Gastrocnemius medialis (tissue), 4 donors: ENCODE data around the gene TNNT2. TPM values are rescaled to one million over a fixed set of nuclear protein-coding genes. Genes with fewer than 3 reads are reported as not detected.

Experiments used
- ATAC-seq, 2 donors: fragments of 150-250 bp; one replicate each; pipeline ENCODE4 v1.9.1; 2016
- DNase-seq, 2 donors: peaks; one replicate each; pipeline ENCODE4 v3.0.0-alpha.2; 2019
- H3K27ac ChIP-seq, 4 donors: fragments of 200-600 bp; sonication (generic); 1 replicate in 1 of 4; 2 replicates in 3 of 4; pipeline ENCODE4 v1.5.1; 2016 to 2018; ENCODE audit warnings: mild to moderate bottlenecking in 2 of 4, moderate library complexity in 1 of 4
- H3K27me3 ChIP-seq, 3 donors: fragments of 200-600 bp; sonication (generic) in 2 of 3; 1 replicate in 1 of 3; 2 replicates in 2 of 3; pipeline versions ENCODE4 v1.5.1 to v1.6.0; 2016 to 2019; ENCODE audit warnings: mild to moderate bottlenecking in 1 of 3, moderate library complexity in 1 of 3
- H3K36me3 ChIP-seq, 2 donors: fragments of 200-600 bp; sonication (generic) in 1 of 2; one replicate each; pipeline ENCODE4 v1.5.1; 2017 to 2018
- H3K4me1 ChIP-seq, 2 donors: fragments of 200-600 bp; sonication (generic) in 1 of 2; one replicate each; pipeline ENCODE4 v1.5.1; 2016 to 2017; ENCODE audit warnings: mild to moderate bottlenecking in 2 of 2
- H3K4me3 ChIP-seq, 4 donors: fragments of 200-600 bp; sonication (generic) in 3 of 4; 1 replicate in 1 of 4; 2 replicates in 3 of 4; pipeline ENCODE4 v1.5.1; 2016 to 2019; ENCODE audit warnings: mild to moderate bottlenecking in 2 of 4
- H3K9me3 ChIP-seq, 3 donors: fragments of 200-600 bp; sonication (generic) in 2 of 3; 1 replicate in 1 of 3; 2 replicates in 2 of 3; pipeline ENCODE4 v1.5.1; 2016 to 2019
- CTCF ChIP-seq, 5 experiments: fragments of 450-650 bp in 3 of 5; fragments of 200-600 bp in 2 of 5; sonication (generic) in 2 of 5; IDR thresholded peaks in 4 of 5; conservative IDR thresholded peaks in 1 of 5; 1 replicate in 4 of 5; 2 replicates in 1 of 5; pipeline ENCODE4 v1.5.1; 2016 to 2019; ENCODE audit warnings: antibody characterized with exemption in 5 of 5, mild to moderate bottlenecking in 3 of 5, moderate library complexity in 3 of 5
- POLR2A ChIP-seq, 2 donors: fragments of 450-650 bp; IDR thresholded peaks; one replicate each; pipeline ENCODE4 v1.6.1; 2017; ENCODE audit warnings: antibody characterized with exemption in 2 of 2, mild to moderate bottlenecking in 2 of 2, moderate library complexity in 2 of 2
- in situ Hi-C, 4 donors: fragments of 200-750 bp; cut with MboI; loops; one replicate each; pipeline versions ENCODE4 v1.15.0 to v1.8.0; 2017; ENCODE audit warnings: low sequenced_read_pairs in 4 of 4
- intact Hi-C: fragments of 100-400 bp; cut with DNase I; formaldehyde crosslinking; loops from one replicate; pipeline ENCODE4 v1.15.1; 2023; ENCODE audit warnings: low total_unique reads
- total RNA-seq, 4 donors: library from RNA; depleted of rRNA; stranded (reverse); fragments of >200 nt; gene quantifications; one replicate each; pipeline versions ENCODE4 v1.1.0 to v1.2.3, GENCODE V29; 2016

TNNT2 gene
- total RNA-seq, 4 donors from 2014 or later = 0.39 to 14.8 (median 6.7) TPM; not detected in 1

GRCh38 chr1:201359031-201359872, 18.2 kb downstream of the TNNT2 start:
- Histone ChIP-seq H3K4me1 (peaks cover 0 to 4% of the 10 kb centered on the region in 2 donors), H3K27me3 (no peaks in the 10 kb centered on the region), H3K4me3 (no peak overlapping the region), H3K27ac (peak overlapping the region; percentile 33 to 69 (median 46)), H3K36me3 (no peaks in the 10 kb centered on the region), H3K9me3 (no peaks in the 10 kb centered on the region)
- DNase-seq (no peak), ATAC-seq (no peak)
- in situ Hi-C loops = loop anchor here (10.0 to 25.0 kb wide), 2 partner anchors 94 to 97 kb away; no protein-coding TSS in a partner anchor
- no peak for TF ChIP-seq CTCF (IDR thresholded peaks at IDR 0.05 in 4 of 5, conservative IDR thresholded peaks at IDR 0.05 in 1 of 5)
- no peak for TF ChIP-seq POLR2A (IDR thresholded peaks at IDR 0.05)
- intact Hi-C loops = no loop called here

- intact Hi-C loops (no loop called here), in situ Hi-C loops (loop anchor here (10.0 to 25.0 kb wide), 2 partner anchors 94 to 96 kb away; no protein-coding TSS in a partner anchor)
- DNase-seq = no peak
- Histone ChIP-seq H3K27ac (peak overlapping the region; percentile 33 to 69 (median 46)), H3K9me3 (no peaks in the 10 kb centered on the region), H3K27me3 (no peaks in the 10 kb centered on the region), H3K36me3 (no peaks in the 10 kb centered on the region), H3K4me1 (peaks cover 0 to 4% of the 10 kb centered on the region in 2 donors), H3K4me3 (no peak overlapping the region)
- ATAC-seq = peak; percentile 72 to 87
- no peak for TF ChIP-seq POLR2A (IDR thresholded peaks at IDR 0.05)
- TF ChIP-seq CTCF (IDR thresholded peaks at IDR 0.05 in 4 of 5, conservative IDR thresholded peaks at IDR 0.05 in 1 of 5) = no peak
Measured at GRCh38 chr1:201358596-201358995, 18.9 kb downstream of the TNNT2 start.

GRCh38 chr1:201357636-201358348, 19.7 kb downstream of the TNNT2 start:
- no peaks in the 10 kb centered on the region for H3K36me3 ChIP-seq
- DNase-seq (no peak), ATAC-seq (no peak)
- peak overlapping the region in 1 of 4 donors; percentile 69 for H3K27ac ChIP-seq
- intact Hi-C loops (no loop called here), in situ Hi-C loops (loop anchor here (10.0 to 25.0 kb wide), 2 partner anchors 93 to 95 kb away; no protein-coding TSS in a partner anchor)
- H3K4me1 ChIP-seq = peaks cover 0 to 4% of the 10 kb centered on the region in 2 donors
- H3K27me3 ChIP-seq = no peaks in the 10 kb centered on the region
- TF ChIP-seq CTCF (IDR thresholded peaks at IDR 0.05 in 4 of 5, conservative IDR thresholded peaks at IDR 0.05 in 1 of 5) (no peak), POLR2A (IDR thresholded peaks at IDR 0.05) (no peak)
- no peak overlapping the region for H3K4me3 ChIP-seq
- H3K9me3 ChIP-seq = no peaks in the 10 kb centered on the region

GRCh38 chr1:201357211-201357610, 20.3 kb downstream of the TNNT2 start:
- no peak for ATAC-seq
- in situ Hi-C loops = loop anchor here (10.0 to 25.0 kb wide), 2 partner anchors 92 to 95 kb away; no protein-coding TSS in a partner anchor
- H3K9me3 ChIP-seq = no peaks in the 10 kb centered on the region
- H3K27me3 ChIP-seq = no peaks in the 10 kb centered on the region
- intact Hi-C loops = no loop called here
- no peak for DNase-seq
- H3K27ac ChIP-seq = no peak overlapping the region
- no peak overlapping the region for H3K4me3 ChIP-seq
- no peaks in the 10 kb centered on the region for H3K36me3 ChIP-seq
- H3K4me1 ChIP-seq = peaks cover 0 to 4% of the 10 kb centered on the region in 2 donors
- TF ChIP-seq POLR2A (IDR thresholded peaks at IDR 0.05) = no peak

- no peak overlapping the region for H3K4me3 ChIP-seq
- H3K4me1 ChIP-seq = peaks cover 0 to 4% of the 10 kb centered on the region in 2 donors
- ATAC-seq (no peak), DNase-seq (no peak)
- in situ Hi-C loops (loop anchor here (10.0 to 25.0 kb wide), 2 partner anchors 92 to 94 kb away; no protein-coding TSS in a partner anchor), intact Hi-C loops (no loop called here)
- TF ChIP-seq CTCF (IDR thresholded peaks at IDR 0.05 in 4 of 5, conservative IDR thresholded peaks at IDR 0.05 in 1 of 5) (no peak), POLR2A (IDR thresholded peaks at IDR 0.05) (no peak)
- no peak overlapping the region for H3K27ac ChIP-seq
- no peaks in the 10 kb centered on the region for H3K36me3 ChIP-seq
- no peaks in the 10 kb centered on the region for H3K9me3 ChIP-seq
- H3K27me3 ChIP-seq = no peaks in the 10 kb centered on the region
Measured at GRCh38 chr1:201356701-201357100, 20.8 kb downstream of the TNNT2 start.
